GM23338 (cell line): ENCODE data around the gene TPP2. TPM values are rescaled to one million over a fixed set of nuclear protein-coding genes. Genes with fewer than 3 reads are reported as not detected.

Experiments
- ATAC-seq: fragments of 200-7000 bp; cut with Tn5 transposase; 3 replicates; pipeline ENCODE4 v1.9.1; 2020
- DNase-seq: peaks from one replicate; pipeline ENCODE4 v3.0.0-alpha.2; 2015; ENCODE audit warnings: low spot score
- H2AFZ ChIP-seq: fragments of 200-600 bp; sonication (generic); 2 replicates; pipeline ENCODE4 v1.8.0; 2016; ENCODE audit warnings: antibody characterized with exemption, mild to moderate bottlenecking, moderate library complexity
- H3F3A ChIP-seq: fragments of 200-600 bp; sonication (generic); replicated peaks from 2 replicates; pipeline ENCODE4 v1.8.0; 2017; ENCODE audit warnings: antibody characterized with exemption, mixed run types, low read depth
- H3K27ac ChIP-seq: fragments of 200-600 bp; sonication (generic); 2 replicates; pipeline ENCODE4 v1.6.1; 2016; ENCODE audit warnings: low read depth
- H3K27me3 ChIP-seq: fragments of 200-600 bp; sonication (generic); 2 replicates; pipeline ENCODE4 v1.8.0; 2016; ENCODE audit warnings: mild to moderate bottlenecking, mixed run types, moderate library complexity; ENCODE audit not compliant: insufficient read depth
- H3K36me3 ChIP-seq: fragments of 200-600 bp; sonication (generic); 2 replicates; pipeline ENCODE4 v1.8.0; 2016; ENCODE audit warnings: mild to moderate bottlenecking; ENCODE audit not compliant: insufficient read depth
- H3K4me1 ChIP-seq: fragments of 200-600 bp; sonication (generic); 2 replicates; pipeline ENCODE4 v1.8.0; 2016; ENCODE audit warnings: mild to moderate bottlenecking, moderate library complexity; ENCODE audit not compliant: insufficient read depth
- H3K4me2 ChIP-seq: fragments of 200-600 bp; sonication (generic); 2 replicates; pipeline ENCODE4 v1.7.1; 2017; ENCODE audit warnings: mixed run types
- H3K4me3 ChIP-seq: fragments of 200-600 bp; sonication (generic); 2 replicates; pipeline ENCODE4 v1.6.1; 2016; ENCODE audit warnings: mixed run types
- H3K79me2 ChIP-seq: fragments of 200-600 bp; sonication (generic); replicated peaks from 2 replicates; pipeline ENCODE4 v1.8.0; 2017; ENCODE audit warnings: mild to moderate bottlenecking; ENCODE audit not compliant: insufficient read depth
- H3K9me2 ChIP-seq: fragments of 200-600 bp; sonication (generic); 2 replicates; pipeline ENCODE4 v1.8.0; 2017; ENCODE audit not compliant: insufficient read depth
- H4K20me1 ChIP-seq: fragments of 200-600 bp; sonication (generic); replicated peaks from 2 replicates; pipeline ENCODE4 v1.8.0; 2017; ENCODE audit warnings: mild to moderate bottlenecking; ENCODE audit not compliant: insufficient read depth
- H3K27ac Mint-ChIP-seq: 2 replicates; pipeline ENCODE4 v1.8.0; 2020; ENCODE audit warnings: inconsistent platforms, mild to moderate bottlenecking, moderate library complexity, mixed read lengths
- H3K27me3 Mint-ChIP-seq: 3 replicates; pipeline ENCODE4 v1.8.0; 2022; ENCODE audit warnings: low read depth, mild to moderate bottlenecking, moderate library complexity, mixed read lengths, inconsistent platforms; ENCODE audit not compliant: insufficient read depth, poor library complexity
- H3K36me3 Mint-ChIP-seq: 3 replicates; pipeline ENCODE4 v1.8.0; 2021; ENCODE audit warnings: low read depth, mild to moderate bottlenecking, inconsistent platforms, moderate library complexity, mixed read lengths
- H3K4me1 Mint-ChIP-seq: 3 replicates; pipeline ENCODE4 v1.8.0; 2020; ENCODE audit warnings: mild to moderate bottlenecking, inconsistent platforms, mixed read lengths
- H3K4me3 Mint-ChIP-seq: 3 replicates; pipeline ENCODE4 v1.8.0; 2021; ENCODE audit warnings: moderate library complexity, mild to moderate bottlenecking, inconsistent platforms, mixed read lengths
- H3K9me3 Mint-ChIP-seq: 3 replicates; pipeline ENCODE4 v1.8.0; 2020; ENCODE audit warnings: moderate library complexity, mild to moderate bottlenecking, inconsistent platforms, mixed read lengths
- CREB1 ChIP-seq: fragments of 250-450 bp; sonication (Bioruptor Pico); IDR thresholded peaks from 2 replicates; pipeline ENCODE4 v1.5.0; 2020; ENCODE audit warnings: low read depth, mild to moderate bottlenecking, moderate library complexity
- EZH2 ChIP-seq: fragments of 200-600 bp; sonication (generic); IDR thresholded peaks from one replicate; pipeline ENCODE4 v1.8.0; 2017; ENCODE audit warnings: antibody characterized with exemption, mild to moderate bottlenecking, low read depth; ENCODE audit not compliant: unreplicated experiment
- EZH2phosphoT487 ChIP-seq: fragments of 200-600 bp; sonication (generic); IDR thresholded peaks from one replicate; pipeline ENCODE4 v1.8.1; 2018; ENCODE audit warnings: antibody characterized with exemption; ENCODE audit not compliant: unreplicated experiment
- JUNB ChIP-seq: IDR thresholded peaks from one replicate; pipeline ENCODE4 v1.6.1; 2016; ENCODE audit warnings: antibody characterized with exemption; ENCODE audit not compliant: unreplicated experiment
- NANOG ChIP-seq: IDR thresholded peaks from 2 replicates; pipeline ENCODE4 v1.6.1; 2016; ENCODE audit warnings: antibody characterized with exemption, borderline replicate concordance
- STAT1 ChIP-seq: IDR thresholded peaks from one replicate; pipeline ENCODE4 v1.6.1; 2016; ENCODE audit warnings: antibody characterized with exemption; ENCODE audit not compliant: unreplicated experiment
- ZNF114 ChIP-seq: fragments of 250-450 bp; sonication (Bioruptor Pico); IDR thresholded peaks from 2 replicates; pipeline ENCODE4 v1.5.0; 2020; ENCODE audit warnings: mild to moderate bottlenecking, moderate library complexity
- ZNF331 ChIP-seq: fragments of 250-450 bp; sonication (Bioruptor Pico); IDR thresholded peaks from 2 replicates; pipeline ENCODE4 v1.5.0; 2020; ENCODE audit warnings: low read depth, mild to moderate bottlenecking, moderate library complexity
- ZNF462 ChIP-seq: fragments of 250-450 bp; sonication (Bioruptor Pico); IDR thresholded peaks from 2 replicates; pipeline ENCODE4 v1.5.0; 2020; ENCODE audit warnings: mild to moderate bottlenecking, moderate library complexity
- polyA plus RNA-seq: library from polyadenylated mRNA; unstranded; fragments of >200 nt; fragmentation: Nextera tagmentation; extraction: Ambion mirVana; gene quantifications from 2 replicates; pipeline ENCODE4 v1.2.1, GENCODE V29; 2016
- total RNA-seq: library from RNA; depleted of rRNA; stranded (reverse); fragments of >200 nt; shearing (Covaris generic); gene quantifications from 2 replicates; pipeline ENCODE4 v1.2.3, GENCODE V29; 2014
- TF ChIP-seq, protein P1 (sequence below): IDR thresholded peaks from 2 replicates; pipeline ENCODE4 v1.6.1; 2016; ENCODE audit warnings: antibody characterized with exemption
- TF ChIP-seq, protein P2 (sequence below), 2 experiments: fragments of 200-600 bp in 1 of 2; sonication (generic) in 1 of 2; conservative IDR thresholded peaks; 2 replicates each; pipeline versions ENCODE4 v1.5.1 to v1.6.1; 2016 to 2017; ENCODE audit warnings: antibody characterized with exemption in 2 of 2, low read depth in 2 of 2, mild to moderate bottlenecking in 2 of 2, moderate library complexity in 1 of 2

The TPP2 gene
- total and polyA plus RNA-seq, 2 experiments from 2014 or later = 56.6 to 111 TPM

DNA sequence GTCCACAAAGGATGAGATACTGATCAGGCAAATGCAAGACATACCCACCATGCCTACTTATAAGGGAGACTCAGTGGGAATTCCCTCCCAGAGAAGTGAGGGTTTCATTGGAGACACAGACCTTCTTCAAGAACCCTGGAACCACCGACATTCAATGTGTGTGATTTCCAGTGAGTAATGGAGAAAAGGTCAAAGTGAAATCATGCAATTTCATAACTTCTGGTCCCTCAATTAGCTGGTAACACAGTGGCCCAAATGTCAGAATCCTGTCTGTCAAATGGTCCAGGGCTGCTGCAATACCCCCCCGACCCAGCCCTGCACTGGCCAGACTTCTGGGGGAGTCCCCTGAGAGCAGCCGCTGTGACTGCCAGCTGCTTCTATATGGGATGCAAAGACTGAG lies 102.7 kb downstream of the TPP2 start:
- DNase-seq = no peak
- H3K79me2 ChIP-seq = no peaks in the 10 kb centered on the region
- Mint-ChIP-seq H3K4me3 (no peak overlapping the region), H3K27me3 (no peaks in the 10 kb centered on the region), H3K36me3 (no peaks in the 10 kb centered on the region), H3K27ac (no peak overlapping the region), H3K9me3 (peaks cover 4% of the 10 kb centered on the region; the same call in 1 of the 3 replicates), H3K4me1 (peaks cover 4% of the 10 kb centered on the region)
- ATAC-seq = no peak
- no peaks in the 10 kb centered on the region; the same call in 1 of the 2 replicates for H3K4me1 ChIP-seq
- H3K4me3 ChIP-seq = no peak overlapping the region
- H3K27ac ChIP-seq = no peak overlapping the region
- no peaks in the 10 kb centered on the region for H3K27me3 ChIP-seq
- TF ChIP-seq, protein P1, sequence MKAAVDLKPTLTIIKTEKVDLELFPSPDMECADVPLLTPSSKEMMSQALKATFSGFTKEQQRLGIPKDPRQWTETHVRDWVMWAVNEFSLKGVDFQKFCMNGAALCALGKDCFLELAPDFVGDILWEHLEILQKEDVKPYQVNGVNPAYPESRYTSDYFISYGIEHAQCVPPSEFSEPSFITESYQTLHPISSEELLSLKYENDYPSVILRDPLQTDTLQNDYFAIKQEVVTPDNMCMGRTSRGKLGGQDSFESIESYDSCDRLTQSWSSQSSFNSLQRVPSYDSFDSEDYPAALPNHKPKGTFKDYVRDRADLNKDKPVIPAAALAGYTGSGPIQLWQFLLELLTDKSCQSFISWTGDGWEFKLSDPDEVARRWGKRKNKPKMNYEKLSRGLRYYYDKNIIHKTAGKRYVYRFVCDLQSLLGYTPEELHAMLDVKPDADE = no peak
- TF ChIP-seq STAT1 (no peak), ZNF462 (CRISPR knock-in tag) (no peak), JUNB (no peak), NANOG (no peak), EZH2phosphoT487 (no peak), CREB1 (CRISPR knock-in tag) (no peak), ZNF331 (CRISPR knock-in tag) (no peak), ZNF114 (CRISPR knock-in tag) (no peak), EZH2 (no peak)
- TF ChIP-seq, protein P2, sequence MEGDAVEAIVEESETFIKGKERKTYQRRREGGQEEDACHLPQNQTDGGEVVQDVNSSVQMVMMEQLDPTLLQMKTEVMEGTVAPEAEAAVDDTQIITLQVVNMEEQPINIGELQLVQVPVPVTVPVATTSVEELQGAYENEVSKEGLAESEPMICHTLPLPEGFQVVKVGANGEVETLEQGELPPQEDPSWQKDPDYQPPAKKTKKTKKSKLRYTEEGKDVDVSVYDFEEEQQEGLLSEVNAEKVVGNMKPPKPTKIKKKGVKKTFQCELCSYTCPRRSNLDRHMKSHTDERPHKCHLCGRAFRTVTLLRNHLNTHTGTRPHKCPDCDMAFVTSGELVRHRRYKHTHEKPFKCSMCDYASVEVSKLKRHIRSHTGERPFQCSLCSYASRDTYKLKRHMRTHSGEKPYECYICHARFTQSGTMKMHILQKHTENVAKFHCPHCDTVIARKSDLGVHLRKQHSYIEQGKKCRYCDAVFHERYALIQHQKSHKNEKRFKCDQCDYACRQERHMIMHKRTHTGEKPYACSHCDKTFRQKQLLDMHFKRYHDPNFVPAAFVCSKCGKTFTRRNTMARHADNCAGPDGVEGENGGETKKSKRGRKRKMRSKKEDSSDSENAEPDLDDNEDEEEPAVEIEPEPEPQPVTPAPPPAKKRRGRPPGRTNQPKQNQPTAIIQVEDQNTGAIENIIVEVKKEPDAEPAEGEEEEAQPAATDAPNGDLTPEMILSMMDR (conservative IDR thresholded peaks at IDR 0.05; ENCODE audit: low read depth in 2 of 2) = no peak
- no peak overlapping the region for H2AFZ ChIP-seq
- no peaks in the 10 kb centered on the region for H3K9me2 ChIP-seq
- no peaks in the 10 kb centered on the region for H3F3A ChIP-seq
- H3K4me2 ChIP-seq = no peak overlapping the region
- H3K36me3 ChIP-seq = no peaks in the 10 kb centered on the region
- H4K20me1 ChIP-seq = no peaks in the 10 kb centered on the region
